ENCODE measurements around the gene NCAPH2. TPM values are rescaled to one million over a fixed set of nuclear protein-coding genes. Genes with fewer than 3 reads are reported as not detected.

Gene NCAPH2
- total and polyA plus RNA-seq, 2 of the 13 experiments (the other 11 are each of a cell fraction or from before 2014, with no cell fraction given): 28.1 to 64.4 TPM

- no peak for TF ChIP-seq ZSCAN22 (CRISPR knock-in tag; IDR thresholded peaks at IDR 0.05)
- no peak for TF ChIP-seq ZNF558 (CRISPR knock-in tag; IDR thresholded peaks at IDR 0.05; ENCODE audit: borderline replicate concordance)
- TF ChIP-seq ATF2 (CRISPR knock-in tag; IDR thresholded peaks at IDR 0.05): no peak
- TF ChIP-seq FOXP1 (IDR thresholded peaks at IDR 0.05): no peak
- TF ChIP-seq FOXP1 (CRISPR knock-in tag; IDR thresholded peaks at IDR 0.05): no peak
- TF ChIP-seq NFYB (CRISPR knock-in tag; IDR thresholded peaks at IDR 0.05): no peak
- no peak for TF ChIP-seq DR1 (CRISPR knock-in tag; IDR thresholded peaks at IDR 0.05)
- TF ChIP-seq ZFP91 (CRISPR knock-in tag; IDR thresholded peaks at IDR 0.05; ENCODE audit: borderline replicate concordance): no peak; the same call in none of the 2 replicates
- no peak for TF ChIP-seq GATAD2A (CRISPR knock-in tag; IDR thresholded peaks at IDR 0.05)
- no peak for TF ChIP-seq ZNF879 (CRISPR knock-in tag; IDR thresholded peaks at IDR 0.05)
- TF ChIP-seq ZNF205 (CRISPR knock-in tag; IDR thresholded peaks at IDR 0.05): no peak
- no peak for TF ChIP-seq MXD3 (CRISPR knock-in tag; IDR thresholded peaks at IDR 0.05)
- TF ChIP-seq ZMYM3 (CRISPR knock-in tag; IDR thresholded peaks at IDR 0.05): no peak
- no peak for TF ChIP-seq FOXO1 (CRISPR knock-in tag; IDR thresholded peaks at IDR 0.05)
- TF ChIP-seq TMF1 (CRISPR knock-in tag; IDR thresholded peaks at IDR 0.05; ENCODE audit: low read depth): peak; percentile 47; the same call in 1 of the 2 replicates
- no peak for TF ChIP-seq HCFC1 (IDR thresholded peaks at IDR 0.05; ENCODE audit: low read depth, low read length)
- TF ChIP-seq PCBP1 (IDR thresholded peaks at IDR 0.05; ENCODE audit: borderline replicate concordance, low read depth, low read length): peak; percentile 25; the same call in 1 of the 2 replicates
- no peak for TF ChIP-seq KLF12 (CRISPR knock-in tag; IDR thresholded peaks at IDR 0.05; ENCODE audit: borderline replicate concordance)
- TF ChIP-seq RAD51 (IDR thresholded peaks at IDR 0.05; ENCODE audit: borderline replicate concordance): no peak
- TF ChIP-seq ZBTB39 (CRISPR knock-in tag; IDR thresholded peaks at IDR 0.05): no peak
- no peak for TF ChIP-seq DDIT3 (CRISPR knock-in tag; IDR thresholded peaks at IDR 0.05)
- no peak for TF ChIP-seq ATF7 (IDR thresholded peaks at IDR 0.05)
- no peak for TF ChIP-seq ATF7 (CRISPR knock-in tag; IDR thresholded peaks at IDR 0.05)
- no peak for TF ChIP-seq PTBP1 (IDR thresholded peaks at IDR 0.05; ENCODE audit: low read depth, low read length, poor library complexity, severe bottlenecking)
- TF ChIP-seq MNT (IDR thresholded peaks at IDR 0.05): no peak
Measured at GRCh38 chr22:50530877-50531545, 23.0 kb downstream of the NCAPH2 start (continued).

Measured in HepG2 (cell line).